ENCODE measurements around the gene AATF. TPM values are rescaled to one million over a fixed set of nuclear protein-coding genes. Genes with fewer than 3 reads are reported as not detected.

AATF gene
- polyA plus RNA-seq, 1 experiment = 16.7 TPM

DNA sequence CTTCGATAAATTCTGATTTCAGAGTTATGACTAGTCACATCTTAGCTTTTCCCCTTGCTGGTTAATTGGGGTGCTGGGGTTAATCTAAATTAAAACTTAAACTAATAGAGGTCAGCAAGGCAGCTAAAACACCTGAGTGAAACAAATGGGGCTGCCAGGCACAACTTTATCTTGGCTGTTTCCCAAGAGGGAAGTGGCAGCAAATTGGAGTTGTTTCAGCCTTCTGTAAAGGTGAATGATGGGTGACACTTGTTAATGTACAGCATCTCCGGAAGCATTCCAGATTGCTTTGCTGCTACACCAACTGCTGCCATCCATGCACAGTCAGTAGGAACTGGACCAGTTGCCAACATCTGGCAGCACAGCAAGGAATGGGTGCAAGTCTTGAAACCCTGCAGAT lies 43.9 kb downstream of the AATF start:
- DNase-seq (ENCODE audit: low read depth) = no peak
- H3K4me3 ChIP-seq (ENCODE audit: low read depth, low read length) = no peak overlapping the region
- peaks cover 15% of the 10 kb centered on the region for H3K36me3 ChIP-seq (ENCODE audit: control insufficient read depth, insufficient read depth, low read length)
- H3K27me3 ChIP-seq (ENCODE audit: control insufficient read depth, insufficient read depth, low read length) = no peaks in the 10 kb centered on the region
- TF ChIP-seq, protein P1, sequence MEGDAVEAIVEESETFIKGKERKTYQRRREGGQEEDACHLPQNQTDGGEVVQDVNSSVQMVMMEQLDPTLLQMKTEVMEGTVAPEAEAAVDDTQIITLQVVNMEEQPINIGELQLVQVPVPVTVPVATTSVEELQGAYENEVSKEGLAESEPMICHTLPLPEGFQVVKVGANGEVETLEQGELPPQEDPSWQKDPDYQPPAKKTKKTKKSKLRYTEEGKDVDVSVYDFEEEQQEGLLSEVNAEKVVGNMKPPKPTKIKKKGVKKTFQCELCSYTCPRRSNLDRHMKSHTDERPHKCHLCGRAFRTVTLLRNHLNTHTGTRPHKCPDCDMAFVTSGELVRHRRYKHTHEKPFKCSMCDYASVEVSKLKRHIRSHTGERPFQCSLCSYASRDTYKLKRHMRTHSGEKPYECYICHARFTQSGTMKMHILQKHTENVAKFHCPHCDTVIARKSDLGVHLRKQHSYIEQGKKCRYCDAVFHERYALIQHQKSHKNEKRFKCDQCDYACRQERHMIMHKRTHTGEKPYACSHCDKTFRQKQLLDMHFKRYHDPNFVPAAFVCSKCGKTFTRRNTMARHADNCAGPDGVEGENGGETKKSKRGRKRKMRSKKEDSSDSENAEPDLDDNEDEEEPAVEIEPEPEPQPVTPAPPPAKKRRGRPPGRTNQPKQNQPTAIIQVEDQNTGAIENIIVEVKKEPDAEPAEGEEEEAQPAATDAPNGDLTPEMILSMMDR (IDR thresholded peaks at IDR 0.05; ENCODE audit: insufficient read depth, low read depth, low read length) = no peak
- POLR2A ChIA-PET = no interaction called here
- CTCF ChIA-PET = interaction anchor here (0.9 to 3.8 kb wide), 2 partner anchors 54 to 59 kb away, joined by 3 to 14 read pairs; no protein-coding TSS in a partner anchor

DNA sequence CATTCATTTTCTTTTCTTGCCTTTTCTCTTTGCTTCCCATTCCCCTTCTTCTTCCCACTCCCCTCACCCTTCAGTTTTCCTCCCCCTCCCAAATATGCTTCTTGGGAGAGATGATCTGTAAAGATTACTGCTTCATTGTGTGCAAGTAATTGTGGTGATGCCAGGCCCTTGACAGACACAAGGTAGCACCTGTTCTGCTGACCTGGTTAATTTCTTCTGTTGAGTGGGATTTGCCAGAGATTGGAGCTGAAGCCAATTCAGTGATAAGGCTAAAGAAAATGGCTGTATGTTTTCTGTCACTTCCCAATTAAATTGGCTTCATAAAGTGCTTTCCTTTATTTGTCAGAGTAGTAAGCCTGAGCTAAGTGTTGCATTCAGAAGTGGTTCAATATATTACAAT lies 44.5 kb downstream of the AATF start:
- TF ChIP-seq, protein P1 (IDR thresholded peaks at IDR 0.05; ENCODE audit: insufficient read depth, low read depth, low read length) = no peak
- ChIA-PET CTCF (interaction anchor here (0.9 to 3.8 kb wide), 2 partner anchors 53 to 60 kb away, joined by 3 to 14 read pairs; no protein-coding TSS in a partner anchor), POLR2A (no interaction called here)
- Histone ChIP-seq H3K36me3 (ENCODE audit: control insufficient read depth, insufficient read depth, low read length) (peaks cover 15% of the 10 kb centered on the region), H3K4me3 (ENCODE audit: low read depth, low read length) (no peak overlapping the region), H3K27me3 (ENCODE audit: control insufficient read depth, insufficient read depth, low read length) (no peaks in the 10 kb centered on the region)
- DNase-seq (ENCODE audit: low read depth) = no peak

DNA sequence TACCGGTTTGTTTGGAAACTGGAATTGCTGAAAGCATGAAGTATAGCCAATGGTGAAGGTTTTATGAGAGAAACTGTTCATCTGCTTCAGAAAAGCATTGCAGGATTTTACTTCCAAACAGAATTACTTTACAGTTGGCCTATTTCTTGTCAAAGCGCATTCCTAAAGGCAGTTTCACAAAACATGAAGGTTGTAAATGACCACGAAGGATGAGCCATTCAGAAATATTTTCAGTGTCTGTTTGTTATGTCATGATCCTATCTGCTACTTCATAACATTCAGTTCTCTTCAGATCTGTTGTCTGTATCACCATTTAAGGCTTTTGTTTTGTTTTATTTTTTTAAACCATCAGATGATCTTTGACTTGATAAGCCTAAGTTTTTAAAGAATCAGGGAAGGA lies 45.7 kb downstream of the AATF start:
- Histone ChIP-seq H3K27me3 (ENCODE audit: control insufficient read depth, insufficient read depth, low read length) (no peaks in the 10 kb centered on the region), H3K36me3 (ENCODE audit: control insufficient read depth, insufficient read depth, low read length) (peaks cover 9% of the 10 kb centered on the region), H3K4me3 (ENCODE audit: low read depth, low read length) (no peak overlapping the region)
- ChIA-PET POLR2A (no interaction called here), CTCF (interaction anchor here (3.8 kb wide), 1 partner anchor 52 kb away, joined by 14 read pairs; no protein-coding TSS in a partner anchor)
- DNase-seq (ENCODE audit: low read depth) = peak; percentile 25
- TF ChIP-seq, protein P1 (IDR thresholded peaks at IDR 0.05; ENCODE audit: insufficient read depth, low read depth, low read length) = no peak

DNA sequence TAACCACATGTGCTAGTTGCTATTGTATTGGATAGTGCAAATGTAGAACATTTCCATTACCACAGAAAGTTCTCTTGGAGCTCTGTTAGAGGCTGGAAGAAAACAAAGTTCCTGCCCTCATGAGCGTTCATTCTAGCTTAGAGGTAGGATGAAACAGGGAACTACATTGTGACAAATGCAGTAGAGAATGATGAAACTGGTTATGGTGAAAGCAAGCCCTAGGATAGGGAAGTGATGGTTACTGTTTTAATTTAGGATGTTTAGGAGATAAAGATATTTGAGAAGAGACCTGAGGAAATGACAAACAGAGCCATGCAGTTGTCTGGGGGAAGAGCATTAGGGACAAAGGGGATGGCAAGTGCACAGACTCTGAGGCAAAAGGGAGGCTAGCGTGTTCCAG lies 50.7 kb downstream of the AATF start:
- no peak for DNase-seq (ENCODE audit: low read depth)
- Histone ChIP-seq H3K27me3 (ENCODE audit: control insufficient read depth, insufficient read depth, low read length) (no peaks in the 10 kb centered on the region), H3K36me3 (ENCODE audit: control insufficient read depth, insufficient read depth, low read length) (peaks cover 5% of the 10 kb centered on the region; the same call in 1 of the 2 replicates), H3K4me3 (ENCODE audit: low read depth, low read length) (no peak overlapping the region)
- POLR2A ChIA-PET = no interaction called here
- CTCF ChIA-PET = no interaction called here
- TF ChIP-seq, protein P1 (IDR thresholded peaks at IDR 0.05; ENCODE audit: insufficient read depth, low read depth, low read length) = no peak

DNA sequence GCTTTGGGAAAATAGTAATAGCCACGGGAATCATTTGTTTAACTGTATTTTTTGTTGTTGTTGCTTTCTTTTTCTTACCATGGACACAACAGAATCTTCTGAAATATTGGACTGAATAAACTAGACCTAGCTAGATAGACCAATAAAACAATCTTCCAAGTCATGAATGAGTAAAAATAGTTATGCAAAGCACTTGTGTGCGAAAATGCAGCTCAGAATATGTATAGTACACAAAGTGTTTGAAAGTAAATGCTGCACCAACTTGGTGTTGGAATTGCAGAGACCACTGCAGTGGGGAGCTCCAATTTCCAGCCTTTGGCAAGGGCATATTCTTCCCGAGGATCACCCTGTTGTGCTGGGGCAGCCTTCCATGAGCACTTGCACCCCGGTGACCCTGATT lies 68.0 kb downstream of the AATF start:
- no peaks in the 10 kb centered on the region for H3K27me3 ChIP-seq (ENCODE audit: control insufficient read depth, insufficient read depth, low read length)
- no peak for DNase-seq (ENCODE audit: low read depth)
- ChIA-PET POLR2A (interaction anchor here (0.6 kb wide), 1 partner anchor 494 kb away, joined by 3 read pairs; no protein-coding TSS in a partner anchor), CTCF (interaction anchor here (1.0 to 1.6 kb wide), 2 partner anchors 10 to 30 kb away, joined by 4 to 5 read pairs; no protein-coding TSS in a partner anchor)
- TF ChIP-seq, protein P1 (IDR thresholded peaks at IDR 0.05; ENCODE audit: insufficient read depth, low read depth, low read length) = no peak
- no peak overlapping the region for H3K4me3 ChIP-seq (ENCODE audit: low read depth, low read length)
- 0 out of 2 replicates have a peak, but pooled peaks cover 3% of the 10 kb centered on the region for H3K36me3 ChIP-seq (ENCODE audit: control insufficient read depth, insufficient read depth, low read length)

All from BJ (cell line).